ENCODE measurements around the gene CRTC3. TPM values are rescaled to one million over a fixed set of nuclear protein-coding genes. Genes with fewer than 3 reads are reported as not detected.
"Not testable (repeated sequence)": the region's sequence is repeated elsewhere in the genome, so short reads cannot be mapped to it uniquely, and the experiment has no call there.

Gene CRTC3
- total and polyA plus RNA-seq, 8 donors: 7.1 to 17.6 (median 11.4) TPM

DNA sequence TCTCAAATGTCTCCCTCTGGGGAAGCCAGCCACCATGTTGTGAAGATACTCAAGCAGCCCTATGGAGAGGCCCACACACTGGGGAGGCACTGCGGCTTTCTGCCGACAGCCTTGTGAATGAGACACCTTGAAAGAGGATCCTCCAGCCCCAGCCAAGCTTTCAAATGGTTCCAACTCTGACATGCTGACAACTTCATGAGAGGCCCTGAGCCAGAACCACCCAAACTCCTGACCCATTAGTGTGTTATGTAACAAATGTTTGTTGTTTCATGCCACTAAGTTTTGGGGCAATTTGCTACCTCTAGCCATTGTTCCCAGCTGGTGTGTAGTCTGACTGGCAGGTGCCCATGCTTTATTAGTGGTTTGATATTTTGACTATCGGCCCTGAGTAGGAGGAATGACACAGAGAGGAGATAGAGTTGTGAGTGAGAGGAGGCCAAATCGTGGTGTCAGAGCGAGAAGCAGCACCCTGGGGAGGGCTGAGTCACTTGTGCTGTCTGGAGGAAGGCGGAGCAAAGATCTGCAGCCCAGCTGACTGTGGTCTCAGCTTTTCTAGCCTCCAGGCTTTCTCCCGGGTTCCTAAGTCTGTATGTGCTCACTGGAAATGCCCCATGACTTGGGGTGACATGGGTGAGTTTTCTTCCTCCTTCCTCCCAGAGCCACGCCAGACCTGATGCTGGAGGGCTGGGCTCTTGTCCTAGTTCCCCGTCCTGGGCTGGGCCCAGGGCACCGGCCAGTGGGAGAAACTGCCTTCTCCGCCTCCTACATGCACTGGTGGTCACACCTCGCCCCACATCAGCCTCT is 130.7 kb downstream of the CRTC3 start:
- peak overlapping the region in 2 of 4 donors; percentile 40 to 47 for H3K27ac ChIP-seq
- peaks cover 0 to 3% (median 0%) of the 10 kb centered on the region in 3 donors for H3K4me1 ChIP-seq
- FAIRE-seq (no peak), ATAC-seq (peak in 3 of 4 donors; percentile 40 to 77 (median 67)), DNase-seq (peak in 2 of 6 donors; percentile 57 to 58)
- no peak overlapping the region for H3K4me3 ChIP-seq
- TF ChIP-seq, protein P1, sequence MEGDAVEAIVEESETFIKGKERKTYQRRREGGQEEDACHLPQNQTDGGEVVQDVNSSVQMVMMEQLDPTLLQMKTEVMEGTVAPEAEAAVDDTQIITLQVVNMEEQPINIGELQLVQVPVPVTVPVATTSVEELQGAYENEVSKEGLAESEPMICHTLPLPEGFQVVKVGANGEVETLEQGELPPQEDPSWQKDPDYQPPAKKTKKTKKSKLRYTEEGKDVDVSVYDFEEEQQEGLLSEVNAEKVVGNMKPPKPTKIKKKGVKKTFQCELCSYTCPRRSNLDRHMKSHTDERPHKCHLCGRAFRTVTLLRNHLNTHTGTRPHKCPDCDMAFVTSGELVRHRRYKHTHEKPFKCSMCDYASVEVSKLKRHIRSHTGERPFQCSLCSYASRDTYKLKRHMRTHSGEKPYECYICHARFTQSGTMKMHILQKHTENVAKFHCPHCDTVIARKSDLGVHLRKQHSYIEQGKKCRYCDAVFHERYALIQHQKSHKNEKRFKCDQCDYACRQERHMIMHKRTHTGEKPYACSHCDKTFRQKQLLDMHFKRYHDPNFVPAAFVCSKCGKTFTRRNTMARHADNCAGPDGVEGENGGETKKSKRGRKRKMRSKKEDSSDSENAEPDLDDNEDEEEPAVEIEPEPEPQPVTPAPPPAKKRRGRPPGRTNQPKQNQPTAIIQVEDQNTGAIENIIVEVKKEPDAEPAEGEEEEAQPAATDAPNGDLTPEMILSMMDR (IDR thresholded peaks at IDR 0.05): no peak
- WGBS, 2 donors: 69 to 78% methylated on average over 12 of the region's 12 CpGs
- H3K27me3 ChIP-seq: no peaks in the 10 kb centered on the region
- intact Hi-C loops (cut with DNase I): no loop called here
- H3K9me3 ChIP-seq: no peaks in the 10 kb centered on the region
- no peaks in the 10 kb centered on the region for H3K36me3 ChIP-seq

DNA sequence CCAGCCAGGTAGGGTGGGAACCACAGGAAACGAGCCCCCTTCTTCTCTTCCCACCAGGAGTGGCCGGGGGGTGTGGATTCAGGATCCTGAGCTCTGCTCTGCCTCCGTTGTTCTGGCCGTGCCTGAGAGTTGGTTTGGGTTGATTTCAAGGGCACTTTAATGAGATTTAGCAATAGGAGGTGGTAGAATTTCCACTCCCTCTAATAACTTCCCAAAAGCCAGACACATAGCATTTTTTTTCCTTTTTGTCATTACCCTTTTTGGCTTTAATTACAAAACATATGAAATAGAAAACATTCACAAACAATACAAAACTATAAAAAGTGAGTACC is 131.2 kb downstream of the CRTC3 start:
- H3K4me1 ChIP-seq; FAIRE-seq; H3K9me3 ChIP-seq; H3K36me3 ChIP-seq; H3K4me3 ChIP-seq; H3K27me3 ChIP-seq; intact Hi-C loops (cut with DNase I): not testable (repeated sequence)
- DNase-seq (peak in 1 of 6 donors; percentile 51), ATAC-seq (peak in 1 of 4 donors; percentile 8)
- H3K27ac ChIP-seq: peak overlapping the region in 2 of 4 donors; percentile 40 to 47
- WGBS, 2 donors: 40 to 65% methylated on average over 4 of the region's 4 CpGs

DNA sequence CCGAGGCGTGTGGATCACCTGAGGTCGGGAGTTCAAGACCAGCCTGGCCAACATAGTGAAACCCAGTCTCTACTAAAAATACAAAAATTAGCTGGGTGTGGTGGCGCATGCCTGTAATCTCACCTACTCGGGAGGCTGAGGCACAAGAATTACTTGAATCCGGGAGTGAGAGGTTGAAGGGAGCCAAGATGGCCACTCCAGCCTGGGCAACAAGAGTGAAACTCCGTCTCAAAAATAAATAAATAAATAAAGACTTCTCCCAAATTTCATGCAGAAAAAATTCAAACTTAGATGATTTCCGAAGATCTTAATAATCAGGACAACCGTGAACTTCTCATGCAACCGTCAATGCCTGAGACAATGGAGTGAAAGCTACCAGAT is 134.3 kb downstream of the CRTC3 start:
- DNase-seq; H3K27me3 ChIP-seq; H3K9me3 ChIP-seq; H3K36me3 ChIP-seq; H3K27ac ChIP-seq; ATAC-seq; H3K4me3 ChIP-seq; intact Hi-C loops (cut with DNase I); H3K4me1 ChIP-seq; FAIRE-seq: not testable (repeated sequence)
- 95 to 98% methylated on average over 10 of the region's 10 CpGs for WGBS, 2 donors

DNA sequence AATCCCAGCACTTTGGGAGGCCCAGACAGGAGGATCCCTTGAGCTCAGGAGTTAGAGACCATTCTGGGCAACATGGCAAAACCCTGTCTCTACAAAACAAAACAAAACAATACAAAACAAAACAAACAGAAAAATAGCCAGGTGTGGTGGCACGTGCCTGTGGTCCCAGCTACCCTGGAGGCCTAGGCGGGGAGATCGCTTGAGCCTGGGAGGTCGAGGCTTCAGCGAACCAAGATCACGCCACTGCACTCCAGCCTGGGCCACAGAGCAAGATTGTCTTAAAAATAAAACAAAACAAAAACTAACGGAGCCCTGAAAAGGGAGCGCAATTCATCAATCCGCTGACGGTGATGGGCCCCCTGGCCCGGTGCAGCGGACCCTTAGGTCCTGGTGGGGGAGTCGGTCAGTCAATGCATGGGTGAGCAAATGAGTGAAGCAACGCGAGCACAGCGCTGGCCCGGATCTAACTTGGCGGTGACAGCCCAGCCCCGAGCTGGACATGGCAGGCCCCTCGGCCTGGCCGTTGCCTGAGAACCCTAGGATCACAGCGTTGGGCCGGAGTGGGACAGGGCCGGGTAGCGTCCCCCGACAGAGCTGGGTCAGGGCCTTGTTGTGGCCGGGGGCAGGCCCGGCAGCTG is 135.0 kb downstream of the CRTC3 start:
- H3K4me3 ChIP-seq: peak overlapping the region; percentile 62 to 92 (median 75)
- WGBS, 2 donors: 33 to 36% methylated on average over 28 of the region's 28 CpGs
- TF ChIP-seq, protein P1 (IDR thresholded peaks at IDR 0.05): no peak
- intact Hi-C loops (cut with DNase I): no loop called here
- FAIRE-seq (no peak), ATAC-seq (peak; percentile 59 to 69 (median 64)), DNase-seq (peak in 4 of 6 donors; percentile 33 to 77 (median 63))
- H3K27ac ChIP-seq: peak overlapping the region; percentile 72 to 91 (median 84)
- no peaks in the 10 kb centered on the region for H3K27me3 ChIP-seq
- peaks cover 0 to 3% (median 0%) of the 10 kb centered on the region in 3 donors for H3K4me1 ChIP-seq
- H3K9me3 ChIP-seq: no peaks in the 10 kb centered on the region
- H3K36me3 ChIP-seq: no peaks in the 10 kb centered on the region

DNA sequence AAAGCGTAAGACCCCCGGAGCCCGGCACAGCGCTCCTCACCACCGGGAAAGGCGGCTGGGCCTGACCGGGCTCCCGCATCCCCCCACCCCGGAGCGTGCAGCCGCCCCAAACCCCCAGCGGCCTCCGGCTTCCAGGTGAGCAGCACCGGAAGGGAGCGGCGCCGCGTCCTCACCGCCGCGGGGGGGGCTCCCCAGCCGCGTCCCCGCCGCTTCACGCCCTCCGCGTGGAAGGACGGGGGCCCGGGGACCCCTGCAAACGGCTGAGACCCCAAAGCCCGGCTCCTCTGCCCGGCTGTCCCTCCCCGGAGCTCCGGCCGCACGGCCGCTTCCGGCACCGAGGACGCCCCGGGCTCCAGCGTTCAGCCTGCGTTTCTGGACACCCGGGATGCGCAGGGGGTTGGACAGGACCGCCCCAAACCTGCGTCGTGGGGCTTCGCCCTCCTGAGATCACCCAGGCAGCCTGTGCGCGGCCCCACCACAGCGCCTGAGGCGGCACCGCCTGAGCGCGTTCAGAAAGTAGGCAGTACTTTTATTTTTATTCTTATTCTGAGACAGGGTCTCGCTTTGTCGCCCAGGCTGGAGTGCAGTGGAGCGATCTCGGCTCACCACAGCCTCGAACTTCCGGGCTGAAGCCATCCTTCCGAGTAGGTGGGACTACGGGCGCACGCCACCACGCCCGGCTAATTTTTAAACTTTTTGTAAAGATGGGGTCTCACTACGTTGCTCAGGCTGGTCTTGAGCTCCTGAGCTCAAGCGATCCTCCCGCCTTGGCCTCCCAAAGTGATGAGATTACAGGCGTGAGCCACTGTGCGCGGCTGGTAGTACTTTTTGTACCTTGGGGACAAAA is 135.8 kb downstream of the CRTC3 start:
- Histone ChIP-seq H3K9me3 (no peaks in the 10 kb centered on the region), H3K27me3 (no peaks in the 10 kb centered on the region), H3K4me3 (peak overlapping the region; percentile 62 to 92 (median 75)), H3K4me1 (peaks cover 0 to 3% (median 0%) of the 10 kb centered on the region in 3 donors), H3K27ac (peak overlapping the region; percentile 72 to 91 (median 84)), H3K36me3 (no peaks in the 10 kb centered on the region)
- ATAC-seq (peak; percentile 78 to 90 (median 87)), FAIRE-seq (no peak), DNase-seq (peak; percentile 51 to 83 (median 62))
- TF ChIP-seq, protein P1 (IDR thresholded peaks at IDR 0.05): no peak
- WGBS, 2 donors: 2 to 5% methylated on average over 61 to 75 of the region's 75 CpGs
- intact Hi-C loops (cut with DNase I): no loop called here

All from pancreas (tissue), 10 donors.